HCT116 (cell line): ENCODE data around the gene ABCA1.

Source experiments
- CTCF ChIP-seq, 3 experiments: fragments of 200-600 bp in 1 of 3; sonication (generic) in 1 of 3; IDR thresholded peaks in 2 of 3; conservative IDR thresholded peaks in 1 of 3; 2 replicates each; pipeline ENCODE4 v1.5.1; 2012 to 2017; ENCODE audit warnings: low read depth in 2 of 3, low read length in 2 of 3, antibody characterized with exemption in 1 of 3, borderline replicate concordance in 1 of 3, control low read depth in 1 of 3, mild to moderate bottlenecking in 1 of 3, mixed read lengths in 1 of 3, mixed run types in 1 of 3, moderate library complexity in 1 of 3; ENCODE audit not compliant: insufficient read depth in 1 of 3
- EZH2phosphoT487 ChIP-seq: fragments of 200-600 bp; IDR thresholded peaks from 2 replicates; pipeline ENCODE4 v1.6.1; 2018; ENCODE audit warnings: antibody characterized with exemption, borderline replicate concordance
- MAX ChIP-seq: IDR thresholded peaks from 2 replicates; pipeline ENCODE4 v1.6.1; 2012
- POLR2A ChIP-seq: IDR thresholded peaks from 2 replicates; pipeline ENCODE4 v1.7.0; 2011; ENCODE audit warnings: borderline replicate concordance; ENCODE audit not compliant: insufficient read depth, insufficient read length; ENCODE audit errors: extremely low read depth
- POLR2AphosphoS5 ChIP-seq: IDR thresholded peaks from 2 replicates; pipeline ENCODE4 v1.6.1; 2011; ENCODE audit warnings: mild to moderate bottlenecking, low read depth, low read length, moderate library complexity
- REST ChIP-seq: IDR thresholded peaks from 2 replicates; pipeline ENCODE4 v1.6.1; 2012; ENCODE audit warnings: low read depth

- TF ChIP-seq CTCF (IDR thresholded peaks at IDR 0.05 in 2 of 3, conservative IDR thresholded peaks at IDR 0.05 in 1 of 3; ENCODE audit: borderline replicate concordance in 1 of 3, insufficient read depth in 1 of 3, low read depth in 2 of 3, low read length in 2 of 3): no peak
- TF ChIP-seq MAX: no peak
- no peak for TF ChIP-seq EZH2phosphoT487
- TF ChIP-seq POLR2AphosphoS5: no peak
- no peak for TF ChIP-seq REST
- TF ChIP-seq POLR2A: no peak
Observed at GRCh38 chr9:104800068-104800785, 127.7 kb downstream of the ABCA1 start.
